HG02588 (cell line): ENCODE measurements around the gene PCDHB11.
"Not testable (repeated sequence)": the region's sequence is repeated elsewhere in the genome, so short reads cannot be mapped to it uniquely, and the experiment has no call there.

Experiments used
- ATAC-seq: cut with Tn5 transposase; IDR thresholded peaks from one replicate; pipeline ENCODE4 v1.9.1; 2021; ENCODE audit warnings: mild to moderate bottlenecking, moderate library complexity; ENCODE audit not compliant: unreplicated experiment

PCDHB11 gene

GRCh38 chr5:141199359-141200235, at the start of gene PCDHB11:
Gene PCDHB11 (plus strand): TSS chr5:141199627. CDS start chr5:141199775, 148 bp downstream.
- no peak for ATAC-seq

GRCh38 chr5:141149812-141150211, 49.6 kb upstream of the PCDHB11 start, which contains the start of gene PCDHB6:
Gene PCDHB6 (plus strand): TSS chr5:141150057. CDS start chr5:141150258, 201 bp downstream.
- no peak for ATAC-seq

- ATAC-seq: no peak
Measured at GRCh38 chr5:141150224-141150992, 49.0 kb upstream of the PCDHB11 start.

- no peak for ATAC-seq
Measured at GRCh38 chr5:141150993-141151325, 48.5 kb upstream of the PCDHB11 start.

GRCh38 chr5:141151632-141152031, 47.8 kb upstream of the PCDHB11 start:
- not testable (repeated sequence) for ATAC-seq

GRCh38 chr5:141152096-141152495, 47.3 kb upstream of the PCDHB11 start:
- not testable (repeated sequence) for ATAC-seq

- ATAC-seq: no peak
Measured at GRCh38 chr5:141155540-141156374, 43.7 kb upstream of the PCDHB11 start.

GRCh38 chr5:141157356-141157755, 42.1 kb upstream of the PCDHB11 start:
- ATAC-seq: not testable (repeated sequence)

- ATAC-seq: not testable (repeated sequence)
Measured at GRCh38 chr5:141157901-141158300, 41.5 kb upstream of the PCDHB11 start.

- no peak for ATAC-seq
Measured at GRCh38 chr5:141172381-141173204, 26.8 kb upstream of the PCDHB11 start, which contains the start of gene PCDHB7. Gene PCDHB7 (plus strand): TSS chr5:141172644. CDS start chr5:141172836, 192 bp downstream.

- ATAC-seq: not testable (repeated sequence)
Measured at GRCh38 chr5:141174291-141175104, 24.9 kb upstream of the PCDHB11 start.

- ATAC-seq: no peak
Measured at GRCh38 chr5:141175933-141176332, 23.5 kb upstream of the PCDHB11 start.

- ATAC-seq: not testable (repeated sequence)
Measured at GRCh38 chr5:141177577-141178191, 21.7 kb upstream of the PCDHB11 start, which contains the start of gene PCDHB8. Gene PCDHB8 (plus strand): TSS chr5:141177790. CDS start chr5:141178035, 245 bp downstream.

GRCh38 chr5:141179371-141179770, 20.1 kb upstream of the PCDHB11 start:
- ATAC-seq: not testable (repeated sequence)

GRCh38 chr5:141179876-141180275, 19.6 kb upstream of the PCDHB11 start:
- ATAC-seq: not testable (repeated sequence)

- no peak for ATAC-seq
Measured at GRCh38 chr5:141180313-141180712, 19.1 kb upstream of the PCDHB11 start.

GRCh38 chr5:141182248-141182647, 17.2 kb upstream of the PCDHB11 start, which contains the start of gene PCDHB16:
Gene PCDHB16 (plus strand): TSS chr5:141182387. CDS start chr5:141182560, 173 bp downstream.
- ATAC-seq: no peak
